Stimulated activated CD4-positive, alpha-beta T cell treated with anti-CD3 and anti-CD28 coated beads, Interleukin-15, amount 100 ng/mL, for 48 hours (primary cell): ENCODE results near the gene SNRPB.

Experiments
- DNase-seq, 2 donors: peaks; one replicate each; pipeline ENCODE4 v3.0.0-alpha.2; 2020; ENCODE audit warnings: low read depth in 2 of 2

The SNRPB gene

DNA sequence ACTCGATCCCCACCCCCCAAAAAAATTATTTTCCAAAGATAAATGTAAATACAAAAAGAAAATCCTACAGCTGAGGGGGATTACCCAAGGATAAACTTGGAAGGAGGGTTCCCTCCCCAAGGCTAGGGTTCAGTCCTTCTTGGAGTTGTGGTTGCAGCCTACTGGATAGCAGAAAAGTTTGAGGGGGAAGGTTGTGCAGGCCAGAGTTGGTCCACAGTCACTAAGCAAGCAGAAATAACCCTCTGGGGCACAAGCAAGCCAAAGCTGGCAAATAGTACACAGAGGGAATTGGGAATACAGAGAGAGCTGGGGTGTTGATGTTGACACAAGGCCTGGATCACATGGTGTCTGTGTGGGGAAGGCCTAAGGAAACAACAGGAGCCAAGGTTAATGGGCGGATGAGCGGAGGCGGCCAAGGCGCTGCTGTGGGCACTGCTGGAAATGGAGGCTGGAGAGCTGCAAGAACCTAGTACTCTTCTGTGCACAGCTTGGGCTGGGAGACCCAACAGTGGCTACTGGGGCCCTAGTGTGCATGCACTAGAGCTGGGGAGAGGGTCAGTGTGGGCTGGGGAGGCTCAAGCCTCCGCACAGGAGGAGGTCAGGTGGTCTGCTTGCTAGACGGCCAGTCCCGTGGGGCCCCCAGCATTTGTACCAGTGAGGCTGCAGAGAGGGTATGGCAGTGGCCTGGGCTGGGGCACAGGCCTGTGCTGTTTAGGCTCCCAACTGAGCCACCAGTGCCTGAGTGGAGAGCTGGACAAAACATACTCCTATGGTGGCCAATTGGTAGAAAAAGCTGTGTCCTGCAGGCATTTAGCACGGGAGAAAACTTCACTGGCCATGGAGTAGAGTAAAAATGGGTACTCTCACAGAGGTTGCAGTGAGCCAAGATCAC lies 5.5 kb upstream of the SNRPB start:
- no peak for DNase-seq

DNA sequence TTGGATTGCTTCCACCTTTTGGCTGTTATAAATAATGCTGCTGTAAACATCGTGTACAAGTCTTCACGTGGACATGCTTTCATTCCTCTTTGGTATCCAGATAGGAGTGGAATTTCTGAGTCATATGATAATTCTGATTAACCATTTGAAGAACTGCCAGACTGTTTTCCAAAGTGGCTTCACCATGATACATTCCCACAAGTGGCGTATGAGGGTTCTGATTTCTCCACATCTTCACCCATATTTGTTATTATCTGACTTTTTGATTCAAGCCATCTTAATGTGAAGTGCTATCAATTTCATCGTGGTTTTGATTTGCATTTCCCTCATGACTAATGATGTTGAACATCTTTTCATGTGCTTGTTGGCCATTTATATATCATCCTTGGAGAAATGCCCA lies 2.9 kb upstream of the SNRPB start:
- DNase-seq = no peak

GRCh38 chr20:2469991-2470422 lies 582 bp downstream of the SNRPB start:
- DNase-seq = peak; percentile 35 to 42

- no peak for DNase-seq
Measured at GRCh38 chr20:2468581-2469407, 1.8 kb downstream of the SNRPB start.

DNA sequence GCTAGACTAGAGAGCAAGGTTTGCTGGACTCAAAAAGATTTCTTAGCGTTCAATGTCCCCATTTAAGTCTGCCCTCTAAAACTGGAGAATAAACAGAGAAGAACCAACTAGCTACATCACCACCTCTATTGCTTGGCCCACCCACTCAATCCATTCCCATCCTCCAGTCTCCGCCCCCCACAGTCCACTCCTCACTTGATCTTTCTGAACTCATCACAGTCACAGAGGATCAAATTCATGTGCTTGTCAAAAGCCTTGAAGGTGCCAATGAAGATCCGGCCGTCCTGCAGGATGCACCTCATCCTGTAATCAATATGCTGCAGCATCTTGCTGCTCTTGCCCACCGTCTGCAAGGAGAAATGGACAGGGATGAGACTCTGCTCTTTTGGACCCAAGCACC lies 3.2 kb downstream of the SNRPB start:
- DNase-seq = no peak

- no peak for DNase-seq
Measured at GRCh38 chr20:2465100-2465499, 5.5 kb downstream of the SNRPB start.

- DNase-seq = no peak
Measured at GRCh38 chr20:2463616-2464365, 6.8 kb downstream of the SNRPB start.

DNA sequence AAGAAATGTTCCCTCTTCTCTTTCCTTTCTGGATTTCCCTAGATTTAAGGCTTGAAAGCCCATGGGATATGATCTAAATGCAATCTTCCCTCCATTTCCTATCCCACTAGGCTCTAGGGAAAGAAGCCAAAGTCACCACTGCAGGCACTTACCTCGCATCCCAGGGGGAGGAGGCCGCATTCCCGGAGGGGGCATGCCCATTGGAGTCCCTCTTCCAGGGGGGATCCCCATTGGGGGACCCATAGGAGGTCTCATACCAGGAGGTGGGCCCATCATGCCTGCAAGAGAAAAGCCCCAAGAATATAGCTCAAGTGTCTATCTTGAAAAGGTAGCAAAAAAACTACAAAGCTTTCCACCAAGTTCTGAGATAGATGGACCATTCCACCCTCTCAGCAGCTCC lies 8.1 kb downstream of the SNRPB start:
- DNase-seq = no peak

DNA sequence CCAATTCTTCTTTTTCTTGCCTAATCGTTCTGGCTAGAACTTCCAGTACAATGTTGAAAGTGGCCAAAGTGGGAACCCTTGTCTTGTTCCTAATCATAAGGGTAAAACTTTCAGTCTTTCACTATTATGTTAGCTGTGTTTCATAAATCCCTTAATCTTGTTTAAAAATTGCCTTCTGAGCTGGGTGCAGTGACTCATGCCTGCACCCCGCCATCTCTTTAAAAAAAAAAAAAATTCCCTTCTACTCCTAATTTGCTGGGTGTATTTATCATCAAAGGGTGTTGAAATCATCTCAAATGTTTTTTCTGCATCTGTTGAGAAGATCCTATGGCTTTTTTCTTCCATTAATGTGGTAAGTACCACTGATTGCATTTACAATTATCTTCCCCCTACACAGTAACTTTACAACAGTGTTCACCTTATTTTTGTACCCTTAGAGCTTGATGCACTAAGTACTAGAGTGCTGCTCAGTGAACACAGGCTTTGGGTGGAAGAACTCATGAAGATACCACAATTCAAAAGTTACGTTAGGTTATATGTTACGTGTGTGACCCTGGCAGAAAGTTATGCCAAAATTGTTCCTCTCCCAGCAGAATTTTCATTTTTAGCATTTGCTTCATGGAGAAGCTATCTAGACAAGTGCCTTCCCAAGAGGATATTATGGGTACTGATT lies 9.7 kb downstream of the SNRPB start:
- DNase-seq = no peak

- no peak for DNase-seq
Measured at GRCh38 chr20:2459981-2460751, 10.4 kb downstream of the SNRPB start.

DNA sequence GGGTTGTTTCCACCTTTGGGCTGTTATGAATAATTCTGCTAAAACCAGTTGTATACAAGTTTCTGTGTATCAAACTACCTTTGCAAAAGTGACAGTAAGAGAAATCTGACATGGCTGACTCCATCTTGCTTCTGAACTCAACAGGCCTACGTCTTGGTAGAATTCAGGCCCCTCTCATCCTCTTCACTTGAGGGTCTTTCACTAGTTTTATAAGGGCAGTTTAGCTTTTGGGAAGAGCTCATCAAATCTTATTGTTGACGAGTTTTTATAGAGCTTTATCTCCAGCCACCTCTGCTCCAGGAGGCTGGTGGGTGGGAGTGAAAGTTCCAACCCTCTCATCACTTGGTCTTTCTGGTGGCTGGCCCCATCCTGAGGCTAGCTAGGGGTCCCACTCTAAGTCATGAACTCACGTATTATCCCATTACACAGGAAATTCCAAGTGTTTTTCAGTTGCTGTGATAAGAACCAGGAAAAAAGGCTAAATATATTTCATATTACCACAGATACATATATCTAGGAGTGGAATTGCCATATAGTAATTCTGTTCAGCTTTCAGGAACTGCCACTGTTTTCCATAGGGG lies 11.6 kb downstream of the SNRPB start:
- DNase-seq = no peak

- DNase-seq = no peak
Measured at GRCh38 chr20:2455771-2456497, 14.7 kb downstream of the SNRPB start.

DNA sequence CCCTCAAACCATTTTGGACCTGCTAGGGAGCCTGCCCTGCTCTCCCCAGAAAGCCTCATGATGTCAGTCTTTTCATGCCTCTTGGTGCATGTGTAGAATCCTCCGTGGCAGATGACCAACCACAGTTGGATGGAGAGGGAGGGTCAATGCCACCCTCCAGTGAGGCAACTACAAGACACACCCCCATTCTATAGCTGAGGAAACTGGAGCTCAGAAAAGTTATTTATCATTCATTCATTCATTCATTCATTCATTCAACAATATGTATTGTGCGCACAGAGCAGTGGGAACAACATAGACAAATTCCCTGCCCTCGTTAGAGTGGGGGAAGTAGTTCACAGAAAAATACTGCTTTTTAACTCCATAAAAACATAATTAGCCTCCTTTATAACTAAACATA lies 16.8 kb downstream of the SNRPB start:
- no peak for DNase-seq

GRCh38 chr20:2451939-2452732 lies 18.5 kb downstream of the SNRPB start:
- peak; percentile 40 to 65 for DNase-seq

DNA sequence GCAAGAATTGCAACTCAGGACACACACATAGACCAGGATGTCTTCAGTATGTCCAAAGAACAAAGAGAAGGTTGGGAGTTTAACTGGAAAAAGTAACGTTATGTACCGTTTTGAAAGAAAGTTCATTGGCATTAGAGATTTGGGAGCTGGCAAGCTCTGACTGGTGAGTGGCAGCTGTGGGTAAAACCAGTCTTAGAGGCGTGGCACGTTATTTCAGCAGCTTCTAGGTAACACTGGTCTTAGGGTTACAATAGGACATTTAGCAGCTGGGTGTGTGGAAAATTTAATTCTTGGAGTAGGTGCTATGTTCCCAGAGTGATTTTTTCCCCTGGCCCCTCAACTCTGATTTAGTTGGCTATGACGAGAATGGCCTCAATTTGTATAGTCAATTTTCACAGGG lies 19.2 kb downstream of the SNRPB start:
- no peak for DNase-seq

- no peak for DNase-seq
Measured at GRCh38 chr20:2449386-2449785, 21.2 kb downstream of the SNRPB start.

DNA sequence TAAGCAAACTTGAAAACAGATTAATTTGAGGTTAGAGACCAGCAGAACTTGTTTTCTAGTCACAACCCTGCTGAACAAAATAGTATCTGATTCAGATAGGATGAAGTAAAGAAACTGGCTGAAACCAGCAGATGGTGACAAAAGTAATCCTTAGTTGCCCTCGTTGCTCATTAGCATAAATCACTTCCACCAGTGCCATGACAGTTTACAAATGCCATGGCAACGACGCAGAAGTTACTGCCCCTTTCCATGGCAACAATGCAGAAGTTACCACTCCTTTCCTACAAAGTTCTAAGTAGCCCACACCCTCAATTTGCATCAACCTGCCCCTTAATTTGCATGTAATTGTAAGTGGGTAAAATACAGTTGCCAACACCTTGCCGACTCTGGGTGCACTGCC lies 23.7 kb downstream of the SNRPB start:
- DNase-seq = no peak

DNA sequence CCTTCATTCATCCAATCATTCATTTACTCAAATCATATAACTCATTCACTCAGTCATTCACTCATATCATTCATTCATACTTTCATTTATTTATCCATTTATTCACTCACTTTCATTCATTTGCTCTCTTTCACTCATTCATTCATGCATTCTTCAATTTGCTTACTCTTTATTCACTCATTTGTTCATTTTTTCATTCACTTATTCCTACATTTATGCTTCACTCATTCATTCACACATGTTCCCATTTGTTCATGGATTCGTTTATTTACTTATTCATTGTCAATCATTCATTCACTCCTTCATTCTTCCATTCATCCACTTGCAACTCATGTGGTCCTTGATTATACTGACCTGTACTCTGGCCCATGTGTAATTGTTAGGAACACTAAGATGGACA lies 39.4 kb downstream of the SNRPB start:
- DNase-seq = no peak

DNA sequence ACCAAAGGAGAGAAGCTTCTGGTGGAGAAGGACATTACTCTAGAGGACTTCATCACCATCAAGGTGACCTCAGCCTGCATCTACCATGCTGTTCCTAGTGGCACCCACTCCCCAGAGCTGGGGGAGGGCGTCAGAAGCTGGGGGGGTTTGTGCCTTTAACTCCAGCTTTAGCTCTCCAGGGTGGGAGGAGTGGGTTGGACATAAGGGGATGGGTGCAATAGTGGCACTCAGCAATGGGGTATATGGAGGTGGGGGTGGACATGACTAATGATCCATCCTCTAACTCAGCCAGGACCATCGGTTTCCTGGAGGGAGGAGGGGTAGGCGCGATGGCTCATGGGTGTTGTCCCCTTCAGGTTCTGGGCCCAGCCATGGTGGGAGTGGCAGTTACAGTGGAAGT lies 40.1 kb downstream of the SNRPB start:
- no peak for DNase-seq
